Stimulated activated naive CD8-positive, alpha-beta T cell treated with anti-CD3 and anti-CD28 coated beads, Interleukin-15, amount 100 ng/mL, for 72 hours (primary cell): ENCODE results near the gene PRKAR2B.

Source experiments
- ATAC-seq: fragments of 150-1000 bp; cut with Tn5 transposase; 2 replicates; pipeline ENCODE4 v1.10.0; 2021; ENCODE audit warnings: mild to moderate bottlenecking, moderate library complexity
- DNase-seq, 2 donors: peaks; one replicate each; pipeline ENCODE4 v3.0.0; 2021 to 2022
- H3K27ac Mint-ChIP-seq, 2 donors: one replicate each; pipeline ENCODE4 v1.8.0; 2022; ENCODE audit warnings: mild to moderate bottlenecking in 2 of 2, mixed read lengths in 2 of 2, moderate library complexity in 2 of 2
- H3K27me3 Mint-ChIP-seq: one replicate; pipeline ENCODE4 v1.8.0; 2022; ENCODE audit warnings: mixed read lengths
- H3K4me1 Mint-ChIP-seq: one replicate; pipeline ENCODE4 v1.8.0; 2022; ENCODE audit warnings: mild to moderate bottlenecking, mixed read lengths
- H3K4me3 Mint-ChIP-seq, 2 donors: one replicate each; pipeline ENCODE4 v1.8.0; 2022; ENCODE audit warnings: mild to moderate bottlenecking in 2 of 2, mixed read lengths in 2 of 2, moderate library complexity in 1 of 2
- H3K9me3 Mint-ChIP-seq, 2 donors: one replicate each; pipeline ENCODE4 v1.8.0; 2022; ENCODE audit warnings: mixed read lengths in 2 of 2

Gene PRKAR2B

GRCh38 chr7:107162475-107162874, 118.0 kb downstream of the PRKAR2B start:
- Mint-ChIP-seq H3K27ac (no peak overlapping the region), H3K4me3 (no peak overlapping the region), H3K27me3 (no peaks in the 10 kb centered on the region), H3K4me1 (peaks cover 3% of the 10 kb centered on the region), H3K9me3 (no peaks in the 10 kb centered on the region)
- DNase-seq (no peak), ATAC-seq (no peak)

GRCh38 chr7:107164092-107164491, 119.6 kb downstream of the PRKAR2B start:
- Mint-ChIP-seq H3K4me1 (peaks cover 5% of the 10 kb centered on the region), H3K27ac (no peak overlapping the region)
- no peak for ATAC-seq

DNA sequence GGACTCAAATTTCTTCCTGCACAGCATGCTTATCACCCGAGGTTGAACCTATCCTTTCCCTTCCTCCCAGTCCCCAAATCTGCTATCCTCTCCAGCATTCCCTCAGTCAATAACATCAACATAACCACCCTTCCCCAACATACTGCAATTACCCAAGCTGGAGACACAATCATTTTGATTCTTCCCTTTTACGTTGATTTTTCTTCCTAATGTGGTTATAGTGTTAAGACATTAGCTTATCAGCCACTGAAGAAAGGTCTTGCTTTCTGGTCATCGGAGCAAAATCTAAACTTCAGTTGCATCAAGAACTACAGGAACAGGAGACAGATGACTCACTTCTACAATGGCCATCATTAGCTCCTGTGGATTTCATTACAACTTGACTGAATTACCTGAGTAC, 120.8 kb downstream of the PRKAR2B start:
- no peak for DNase-seq
- peaks cover 5% of the 10 kb centered on the region for H3K4me1 Mint-ChIP-seq
- ATAC-seq: no peak
- H3K27me3 Mint-ChIP-seq: no peaks in the 10 kb centered on the region
- H3K9me3 Mint-ChIP-seq: no peaks in the 10 kb centered on the region
- H3K4me3 Mint-ChIP-seq: no peak overlapping the region
- no peak overlapping the region for H3K27ac Mint-ChIP-seq

More at GRCh38 chr7:107164092-107164491, 119.6 kb downstream of the PRKAR2B start:
- H3K27me3 Mint-ChIP-seq: no peaks in the 10 kb centered on the region
- no peaks in the 10 kb centered on the region for H3K9me3 Mint-ChIP-seq
- no peak for DNase-seq
- H3K4me3 Mint-ChIP-seq: no peak overlapping the region

GRCh38 chr7:107166736-107167426, 122.4 kb downstream of the PRKAR2B start:
- DNase-seq (no peak), ATAC-seq (no peak)
- peak overlapping the region; percentile 91 to 94 for H3K4me3 Mint-ChIP-seq
- no peaks in the 10 kb centered on the region for H3K27me3 Mint-ChIP-seq
- no peaks in the 10 kb centered on the region for H3K9me3 Mint-ChIP-seq
- peak overlapping the region; percentile 99 to 100 for H3K27ac Mint-ChIP-seq
- peaks cover 12% of the 10 kb centered on the region for H3K4me1 Mint-ChIP-seq

DNA sequence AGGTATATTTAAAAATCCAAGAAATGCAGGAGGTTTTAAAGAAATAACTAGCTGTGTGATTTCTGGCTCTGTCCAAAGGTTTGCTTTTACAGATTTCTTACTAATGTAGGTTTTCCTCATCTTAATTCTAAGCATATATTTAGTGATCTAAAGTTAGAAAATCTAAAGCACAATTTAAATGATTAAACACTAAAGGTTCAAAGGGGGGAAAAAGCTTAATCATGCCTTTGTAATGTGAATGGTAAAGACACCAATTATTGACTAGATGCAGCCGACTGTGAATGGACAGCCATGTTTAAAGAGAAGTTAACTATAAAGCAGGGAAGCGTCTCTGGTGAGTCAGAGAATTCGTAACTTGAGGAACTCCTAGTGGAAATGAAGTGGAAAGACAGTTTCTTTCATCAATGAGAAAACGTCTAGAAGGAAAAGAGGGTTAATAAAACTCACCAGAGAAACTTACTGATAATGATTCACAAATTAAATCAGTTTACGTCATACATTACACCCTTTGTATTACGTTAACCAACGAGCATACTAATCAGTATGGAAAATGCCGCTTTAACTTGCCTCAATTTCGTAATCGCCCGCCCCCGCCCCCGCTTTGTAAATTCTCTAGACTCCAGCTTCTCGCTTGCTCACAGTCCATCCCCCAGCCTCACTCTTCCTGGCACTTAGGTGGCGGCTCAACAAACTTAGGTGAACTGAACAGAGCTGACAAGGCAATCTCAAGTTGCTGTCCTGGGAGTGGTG, 123.2 kb downstream of the PRKAR2B start:
- Mint-ChIP-seq H3K27ac (peak overlapping the region; percentile 99 to 100), H3K27me3 (no peaks in the 10 kb centered on the region), H3K4me3 (peak overlapping the region; percentile 91 to 94), H3K4me1 (peaks cover 13% of the 10 kb centered on the region), H3K9me3 (no peaks in the 10 kb centered on the region)
- DNase-seq (peak in 1 of 2 donors; percentile 12), ATAC-seq (peak; percentile 17)

DNA sequence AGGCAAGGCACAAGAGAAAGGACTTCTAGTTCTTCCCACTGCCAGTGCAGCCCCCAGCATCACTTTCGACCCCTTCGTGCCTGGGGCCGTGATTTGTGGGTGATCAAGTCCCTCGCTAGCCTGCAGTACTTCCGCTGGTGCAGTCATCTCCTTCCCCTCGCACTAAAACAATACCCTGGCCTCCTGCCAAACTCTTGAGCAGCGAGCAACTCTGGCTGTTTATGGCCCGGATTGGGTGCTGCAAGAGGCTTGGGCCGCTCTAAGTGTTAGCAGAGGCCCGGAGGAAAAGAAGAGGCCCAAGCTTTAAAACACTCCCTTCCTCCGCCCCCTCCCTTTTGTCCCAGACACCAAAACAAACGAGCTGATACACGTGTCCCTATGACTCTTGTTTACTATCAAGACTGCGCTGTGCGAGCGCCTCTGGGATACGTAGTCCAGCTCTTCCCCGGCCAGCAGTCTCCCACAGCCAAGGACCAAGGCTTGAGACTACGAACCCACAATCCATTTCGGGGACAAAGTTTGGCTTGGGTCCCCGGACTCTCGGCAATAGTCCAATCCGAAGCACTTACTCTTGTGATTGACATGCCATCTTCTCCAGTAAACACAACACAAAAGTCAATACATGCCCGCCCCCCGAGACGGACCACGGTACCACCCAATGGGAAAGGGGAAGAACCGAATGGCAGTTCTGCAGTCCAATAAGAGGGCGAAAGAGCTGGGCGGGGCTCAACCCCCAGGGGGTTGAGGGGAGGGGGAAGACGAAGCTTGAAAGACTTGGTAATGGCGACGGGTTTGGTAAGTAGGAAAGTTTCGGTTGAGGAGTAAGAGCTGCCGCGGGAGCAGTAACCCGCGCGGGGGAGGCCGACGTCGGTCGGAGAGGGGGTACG, 124.0 kb downstream of the PRKAR2B start, which contains the start of gene HBP1:
HBP1 (plus strand) TSS at position 771 of the 887 bp plus-strand sequence. CDS start 10,891 bp downstream, outside the sequence.
- Mint-ChIP-seq H3K4me1 (peaks cover 21% of the 10 kb centered on the region), H3K9me3 (no peaks in the 10 kb centered on the region), H3K27me3 (no peaks in the 10 kb centered on the region), H3K4me3 (peak within 1 kb of the TSS; percentile 91 to 94), H3K27ac (peak within 1 kb of the TSS; percentile 99 to 100)
- ATAC-seq (peak; percentile 89), DNase-seq (peak; percentile 97 to 99)

GRCh38 chr7:107169120-107170050, 124.9 kb downstream of the PRKAR2B start:
- H3K4me3 Mint-ChIP-seq: peak overlapping the region; percentile 91 to 94
- H3K27me3 Mint-ChIP-seq: no peaks in the 10 kb centered on the region
- H3K4me1 Mint-ChIP-seq: peaks cover 30% of the 10 kb centered on the region
- DNase-seq: peak; percentile 89 to 93
- peak overlapping the region; percentile 99 to 100 for H3K27ac Mint-ChIP-seq
- H3K9me3 Mint-ChIP-seq: no peaks in the 10 kb centered on the region
- peak; percentile 43 for ATAC-seq

- H3K27me3 Mint-ChIP-seq: no peaks in the 10 kb centered on the region
- H3K9me3 Mint-ChIP-seq: no peaks in the 10 kb centered on the region
- H3K4me3 Mint-ChIP-seq: peak overlapping the region; percentile 91 to 94
- peaks cover 39% of the 10 kb centered on the region for H3K4me1 Mint-ChIP-seq
- no peak for DNase-seq
- H3K27ac Mint-ChIP-seq: peak overlapping the region; percentile 99 to 100
- ATAC-seq: no peak
These were observed 125.8 kb downstream of the PRKAR2B start for GRCh38 chr7:107170051-107170915.

DNA sequence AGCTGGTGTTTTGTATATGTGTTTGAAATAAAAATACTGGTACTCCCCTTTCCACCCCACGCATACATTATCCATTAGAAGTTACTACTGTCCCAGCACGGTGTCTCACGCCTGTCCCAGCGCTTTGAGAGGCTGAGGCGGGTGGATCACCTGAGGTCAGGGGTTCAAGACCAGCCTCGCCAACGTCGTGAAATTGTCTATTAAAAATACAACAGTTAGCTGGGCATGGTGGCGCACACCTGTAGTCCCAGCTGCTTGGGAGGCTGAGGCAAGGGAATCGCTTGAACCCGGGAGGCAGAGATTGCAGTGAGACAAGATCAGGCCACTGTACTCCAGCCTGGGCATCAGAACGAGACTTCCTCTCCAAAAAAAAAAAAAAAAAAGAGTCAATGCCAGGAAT, 127.0 kb downstream of the PRKAR2B start:
- H3K27ac Mint-ChIP-seq: peak overlapping the region in 1 of 2 donors; percentile 44
- H3K4me1 Mint-ChIP-seq: peaks cover 50% of the 10 kb centered on the region

GRCh38 chr7:107172276-107173032, 127.9 kb downstream of the PRKAR2B start:
- DNase-seq (no peak), ATAC-seq (no peak)
- peaks cover 55% of the 10 kb centered on the region for H3K4me1 Mint-ChIP-seq
- peak overlapping the region in 1 of 2 donors; percentile 67 for H3K4me3 Mint-ChIP-seq
- H3K9me3 Mint-ChIP-seq: no peaks in the 10 kb centered on the region
- peak overlapping the region in 1 of 2 donors; percentile 36 for H3K27ac Mint-ChIP-seq
- H3K27me3 Mint-ChIP-seq: no peaks in the 10 kb centered on the region

More for the DNA sequence above, 127.0 kb downstream of the PRKAR2B start:
- peak overlapping the region; percentile 34 for H3K4me3 Mint-ChIP-seq
- ATAC-seq (no peak), DNase-seq (no peak)
- no peaks in the 10 kb centered on the region for H3K9me3 Mint-ChIP-seq
- H3K27me3 Mint-ChIP-seq: no peaks in the 10 kb centered on the region

- ATAC-seq (no peak), DNase-seq (no peak)
- Mint-ChIP-seq H3K9me3 (no peaks in the 10 kb centered on the region), H3K4me1 (peaks cover 57% of the 10 kb centered on the region), H3K4me3 (peak overlapping the region; percentile 67 to 71), H3K27me3 (no peaks in the 10 kb centered on the region), H3K27ac (no peak overlapping the region)
These were observed 128.7 kb downstream of the PRKAR2B start for GRCh38 chr7:107173191-107173590.

DNA sequence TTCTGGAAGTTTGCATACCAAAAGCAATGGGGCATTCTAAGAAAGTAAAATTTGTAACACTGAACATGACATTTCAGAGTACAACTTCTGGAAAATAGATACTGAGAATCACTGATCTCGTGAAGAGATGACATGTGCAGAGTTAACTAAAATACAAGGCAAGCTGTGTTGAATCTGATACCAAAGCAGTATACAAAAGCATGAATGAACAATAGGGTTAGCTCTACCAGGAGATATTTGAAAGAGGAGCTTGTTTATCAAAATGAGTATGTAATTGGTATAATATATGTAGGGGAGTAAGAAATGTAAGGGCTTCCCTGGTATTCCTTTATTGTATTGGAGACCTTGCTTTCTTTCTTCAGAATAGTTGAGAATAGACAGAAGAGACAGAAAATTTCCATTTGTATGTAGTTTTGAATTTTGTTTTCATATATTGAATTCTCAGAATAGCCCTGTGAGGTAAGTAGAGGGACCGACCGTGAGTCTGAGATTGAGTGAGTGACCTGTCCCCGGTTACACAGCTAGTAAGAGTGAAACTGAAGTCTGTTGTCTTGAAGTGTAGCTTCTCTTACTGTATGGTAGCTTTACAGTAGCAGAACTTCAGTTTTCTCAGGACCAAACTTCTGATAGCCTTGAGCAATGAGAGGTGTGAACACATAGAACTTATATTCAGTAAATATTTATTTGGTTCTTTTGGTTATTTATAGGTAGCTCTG, 129.3 kb downstream of the PRKAR2B start:
- H3K27ac Mint-ChIP-seq: peak overlapping the region; percentile 65 to 78
- H3K4me1 Mint-ChIP-seq: peaks cover 62% of the 10 kb centered on the region
- peak overlapping the region; percentile 67 to 71 for H3K4me3 Mint-ChIP-seq
- H3K27me3 Mint-ChIP-seq: no peaks in the 10 kb centered on the region
- DNase-seq (no peak), ATAC-seq (peak; percentile 62)
- no peaks in the 10 kb centered on the region for H3K9me3 Mint-ChIP-seq
